SU-DHL-6 (cell line): Measurements from ENCODE around the gene PAK2.
A peak's percentile ranks its signal among the peaks of the same experiment; 100 is the strongest.

ENCODE experiments used
- H2AFZ ChIP-seq: fragments of 200-600 bp; sonication (generic); 2 replicates; pipeline ENCODE4 v1.6.1; 2014; ENCODE audit warnings: low read depth, mild to moderate bottlenecking, moderate library complexity, mixed read lengths, antibody characterized with exemption, low read length; ENCODE audit not compliant: severe bottlenecking
- H3F3A ChIP-seq: fragments of 200-600 bp; shearing (Covaris generic); 2 replicates; pipeline ENCODE4 v1.6.0; 2016; ENCODE audit warnings: antibody characterized with exemption, mild to moderate bottlenecking; ENCODE audit not compliant: insufficient read depth
- H3K27ac ChIP-seq: fragments of 200-600 bp; sonication (generic); 2 replicates; pipeline ENCODE4 v1.5.1; 2016; ENCODE audit warnings: low read depth, mild to moderate bottlenecking, low read length, moderate library complexity, mixed read lengths
- H3K27me3 ChIP-seq: fragments of 200-600 bp; sonication (generic), shearing (Covaris generic); 2 replicates; pipeline ENCODE4 v1.6.0; 2014; ENCODE audit warnings: mild to moderate bottlenecking, low read length
- H3K36me3 ChIP-seq: fragments of 200-600 bp; sonication (generic); 2 replicates; pipeline ENCODE4 v1.6.1; 2014; ENCODE audit warnings: mild to moderate bottlenecking, low read length, mixed read lengths
- H3K4me2 ChIP-seq: fragments of 300-600, 200-600 bp; shearing (Covaris generic), sonication (generic); 2 replicates; pipeline ENCODE4 v1.6.0; 2014; ENCODE audit warnings: low read length, low read depth, mild to moderate bottlenecking; ENCODE audit not compliant: poor library complexity, severe bottlenecking
- H3K4me3 ChIP-seq: fragments of 200-600 bp; sonication (generic); 2 replicates; pipeline ENCODE4 v1.5.1; 2014; ENCODE audit warnings: antibody characterized with exemption, low read length, mild to moderate bottlenecking, mixed read lengths; ENCODE audit not compliant: insufficient read depth, poor library complexity, severe bottlenecking
- H3K79me2 ChIP-seq: fragments of 200-600 bp; sonication (generic); 2 replicates; pipeline ENCODE4 v1.6.1; 2014; ENCODE audit warnings: mild to moderate bottlenecking, low read length, moderate library complexity; ENCODE audit not compliant: insufficient read depth
- H3K9ac ChIP-seq: fragments of 200-600 bp; sonication (generic); 2 replicates; pipeline ENCODE4 v1.7.0; 2014; ENCODE audit warnings: mild to moderate bottlenecking, low read length
- H3K9me2 ChIP-seq: fragments of 200-600 bp; sonication (generic); replicated peaks from 2 replicates; pipeline ENCODE4 v1.6.1; 2014; ENCODE audit warnings: low read length; ENCODE audit not compliant: insufficient read depth
- H3K9me3 ChIP-seq: fragments of 200-600 bp; sonication (generic); 2 replicates; pipeline ENCODE4 v1.6.1; 2014; ENCODE audit warnings: low read length, mixed read lengths; ENCODE audit not compliant: insufficient read depth
- H4K20me1 ChIP-seq: fragments of 200-600 bp; sonication (generic); 2 replicates; pipeline ENCODE4 v1.6.1; 2014; ENCODE audit warnings: low read depth, mild to moderate bottlenecking, antibody characterized with exemption, low read length, moderate library complexity, mixed read lengths
- EZH2phosphoT487 ChIP-seq: fragments of 200-600 bp; sonication (generic), shearing (Covaris generic); conservative IDR thresholded peaks from 2 replicates; pipeline ENCODE4 v1.6.1; 2018; ENCODE audit warnings: mild to moderate bottlenecking, antibody characterized with exemption, low read length, moderate library complexity, mixed read lengths
- TF ChIP-seq, protein P1 (sequence below): fragments of 200-600 bp; sonication (generic); IDR thresholded peaks from one replicate; pipeline ENCODE4 v1.5.1; 2017; ENCODE audit warnings: antibody characterized with exemption, mild to moderate bottlenecking, low read length, moderate library complexity; ENCODE audit not compliant: insufficient read depth, poor library complexity, severe bottlenecking

Gene PAK2

GRCh38 chr3:196867155-196867506 is 127.5 kb downstream of the PAK2 start:
- peaks cover 43% of the 10 kb centered on the region for H3K79me2 ChIP-seq
- peak overlapping the region; percentile 14; the same call in 1 of the 2 replicates for H3K27ac ChIP-seq
- H3K9me2 ChIP-seq: no peaks in the 10 kb centered on the region
- peaks cover under 1% of the 10 kb centered on the region; the same call in 1 of the 2 replicates for H4K20me1 ChIP-seq
- H3K9ac ChIP-seq: peak overlapping the region; percentile 83
- no peaks in the 10 kb centered on the region for H3K36me3 ChIP-seq
- H3K4me2 ChIP-seq: peak overlapping the region; percentile 75
- H3F3A ChIP-seq: peaks cover 2% of the 10 kb centered on the region; the same call in 1 of the 2 replicates
- H3K27me3 ChIP-seq: no peaks in the 10 kb centered on the region
- H3K9me3 ChIP-seq: peaks cover 10% of the 10 kb centered on the region; the same call in 1 of the 2 replicates
- no peak for TF ChIP-seq EZH2phosphoT487
- TF ChIP-seq, protein P1, sequence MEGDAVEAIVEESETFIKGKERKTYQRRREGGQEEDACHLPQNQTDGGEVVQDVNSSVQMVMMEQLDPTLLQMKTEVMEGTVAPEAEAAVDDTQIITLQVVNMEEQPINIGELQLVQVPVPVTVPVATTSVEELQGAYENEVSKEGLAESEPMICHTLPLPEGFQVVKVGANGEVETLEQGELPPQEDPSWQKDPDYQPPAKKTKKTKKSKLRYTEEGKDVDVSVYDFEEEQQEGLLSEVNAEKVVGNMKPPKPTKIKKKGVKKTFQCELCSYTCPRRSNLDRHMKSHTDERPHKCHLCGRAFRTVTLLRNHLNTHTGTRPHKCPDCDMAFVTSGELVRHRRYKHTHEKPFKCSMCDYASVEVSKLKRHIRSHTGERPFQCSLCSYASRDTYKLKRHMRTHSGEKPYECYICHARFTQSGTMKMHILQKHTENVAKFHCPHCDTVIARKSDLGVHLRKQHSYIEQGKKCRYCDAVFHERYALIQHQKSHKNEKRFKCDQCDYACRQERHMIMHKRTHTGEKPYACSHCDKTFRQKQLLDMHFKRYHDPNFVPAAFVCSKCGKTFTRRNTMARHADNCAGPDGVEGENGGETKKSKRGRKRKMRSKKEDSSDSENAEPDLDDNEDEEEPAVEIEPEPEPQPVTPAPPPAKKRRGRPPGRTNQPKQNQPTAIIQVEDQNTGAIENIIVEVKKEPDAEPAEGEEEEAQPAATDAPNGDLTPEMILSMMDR: no peak
- H2AFZ ChIP-seq: peak overlapping the region; percentile 92
- H3K4me3 ChIP-seq: peak overlapping the region; percentile 60

DNA sequence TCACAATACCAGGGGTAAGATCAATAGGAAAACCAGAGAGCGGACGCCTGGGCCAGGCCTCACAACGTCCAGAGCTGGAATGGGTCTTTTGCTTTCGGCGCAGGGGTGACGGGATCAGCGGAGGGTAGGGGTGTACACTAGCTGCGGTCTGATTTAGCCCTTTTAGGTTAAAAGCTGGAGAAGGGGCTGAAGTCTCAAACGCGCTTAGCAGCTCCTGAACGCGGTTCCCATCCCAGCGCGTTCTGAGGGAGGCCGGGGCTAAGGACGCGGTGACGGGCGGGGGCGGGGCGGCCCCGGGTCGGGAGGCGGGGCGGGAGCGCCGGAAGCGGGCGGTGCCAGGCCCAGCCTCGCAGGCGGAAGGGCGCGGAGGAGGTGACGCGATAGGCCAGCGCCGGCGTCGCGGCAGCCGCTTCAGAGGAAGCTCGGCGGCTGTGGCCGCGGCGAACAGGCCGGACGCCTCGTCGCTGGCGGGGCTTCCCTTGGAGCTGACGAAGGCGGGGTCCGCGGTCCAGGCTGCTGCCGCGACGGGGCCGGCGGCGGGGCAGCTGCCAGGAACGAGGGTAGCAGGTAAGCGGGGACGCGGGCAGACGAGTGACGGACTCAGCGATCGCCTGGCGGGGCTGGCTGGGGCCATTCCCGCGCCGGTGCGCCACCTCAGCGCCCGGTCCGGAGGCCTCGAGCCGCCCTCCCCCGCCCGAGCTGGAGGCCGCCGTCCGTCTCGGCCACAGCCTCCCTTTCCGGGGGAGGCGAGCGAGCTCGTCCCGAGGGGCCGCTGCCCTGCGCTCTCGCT is 128.0 kb downstream of the PAK2 start, which contains the start of gene SENP5:
Gene SENP5 (plus strand): TSS at position 414 of the 790 bp plus-strand sequence. CDS start 17,262 bp downstream, outside the sequence.
- TF ChIP-seq, protein P1: no peak
- no peak for TF ChIP-seq EZH2phosphoT487
- peak within 1 kb of the TSS; percentile 92 for H2AFZ ChIP-seq
- H3K9me2 ChIP-seq: no peaks in the 10 kb centered on the region
- peak within 1 kb of the TSS; percentile 83 for H3K9ac ChIP-seq
- H4K20me1 ChIP-seq: peaks cover 5% of the 10 kb centered on the region; the same call in 1 of the 2 replicates
- peaks cover 6% of the 10 kb centered on the region; the same call in 1 of the 2 replicates for H3F3A ChIP-seq
- peak within 1 kb of the TSS; percentile 14; the same call in 1 of the 2 replicates for H3K27ac ChIP-seq
- H3K9me3 ChIP-seq: peaks cover 10% of the 10 kb centered on the region; the same call in 1 of the 2 replicates
- H3K4me2 ChIP-seq: peak within 1 kb of the TSS; percentile 75
- H3K4me3 ChIP-seq: peak within 1 kb of the TSS; percentile 60
- peaks cover 49% of the 10 kb centered on the region for H3K79me2 ChIP-seq
- no peaks in the 10 kb centered on the region for H3K36me3 ChIP-seq
- no peaks in the 10 kb centered on the region for H3K27me3 ChIP-seq

DNA sequence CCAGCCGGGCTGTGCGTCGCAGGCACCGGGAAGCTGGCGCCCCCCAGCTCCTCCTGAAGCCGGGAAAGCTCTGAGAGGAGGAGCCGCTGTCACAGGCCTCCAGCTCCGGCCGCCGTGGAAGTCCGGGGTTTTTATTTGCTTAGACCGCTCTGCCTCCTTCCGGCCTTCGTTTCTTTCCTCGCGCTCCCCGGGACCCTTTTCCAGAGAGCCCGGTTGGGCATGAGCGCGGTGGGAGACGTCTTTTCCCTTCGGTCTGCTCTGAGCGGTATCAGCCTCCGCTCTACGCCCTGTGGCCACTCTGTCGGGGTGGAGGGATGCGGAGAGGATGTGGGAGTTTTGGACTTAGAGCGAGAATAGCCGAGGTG is 128.6 kb downstream of the PAK2 start:
- H3K9me2 ChIP-seq: no peaks in the 10 kb centered on the region
- H3K4me2 ChIP-seq: peak overlapping the region; percentile 67
- peaks cover 5% of the 10 kb centered on the region; the same call in 1 of the 2 replicates for H4K20me1 ChIP-seq
- no peaks in the 10 kb centered on the region for H3K36me3 ChIP-seq
- no peak overlapping the region for H3K27ac ChIP-seq
- H2AFZ ChIP-seq: peak overlapping the region; percentile 29
- H3K4me3 ChIP-seq: peak overlapping the region; percentile 60
- peak overlapping the region; percentile 83 for H3K9ac ChIP-seq
- TF ChIP-seq, protein P1: no peak
- TF ChIP-seq EZH2phosphoT487: no peak
- peaks cover 5% of the 10 kb centered on the region; the same call in 1 of the 2 replicates for H3K9me3 ChIP-seq
- H3K27me3 ChIP-seq: no peaks in the 10 kb centered on the region
- H3F3A ChIP-seq: peaks cover 7% of the 10 kb centered on the region; the same call in 1 of the 2 replicates
- H3K79me2 ChIP-seq: peaks cover 53% of the 10 kb centered on the region
